HL-60/S4 (cell line): Measurements from ENCODE around the gene WDR41.
"Not testable (repeated sequence)": the region's sequence is repeated elsewhere in the genome, so short reads cannot be mapped to it uniquely, and the experiment has no call there.

Source experiments
- in situ Hi-C: fragments of 300-500 bp; cut with MboI; formaldehyde crosslinking; loops from 2 replicates; pipeline ENCODE4 v1.14.3; 2022; ENCODE audit warnings: low sequenced_read_pairs

WDR41 gene

GRCh38 chr5:77409870-77410621, 82.1 kb downstream of the WDR41 start:
- in situ Hi-C loops, result no loop called here

- in situ Hi-C loops, result no loop called here
Measured at GRCh38 chr5:77407152-77407551, 85.0 kb downstream of the WDR41 start.

- in situ Hi-C loops, result no loop called here
Measured at GRCh38 chr5:77402796-77403195, 89.3 kb downstream of the WDR41 start.

- in situ Hi-C loops, result no loop called here
Measured at GRCh38 chr5:77400645-77401044, 91.5 kb downstream of the WDR41 start.

- in situ Hi-C loops, result no loop called here
Measured at GRCh38 chr5:77398896-77399295, 93.2 kb downstream of the WDR41 start.

GRCh38 chr5:77398458-77398857, 93.7 kb downstream of the WDR41 start:
- in situ Hi-C loops, result no loop called here

- in situ Hi-C loops, result no loop called here
Measured at GRCh38 chr5:77397686-77398292, 94.3 kb downstream of the WDR41 start.

GRCh38 chr5:77396017-77396416, 96.1 kb downstream of the WDR41 start:
- in situ Hi-C loops, result no loop called here

- in situ Hi-C loops, result no loop called here
Measured at GRCh38 chr5:77394064-77394715, 97.9 kb downstream of the WDR41 start.

GRCh38 chr5:77391240-77391765, 100.8 kb downstream of the WDR41 start:
- in situ Hi-C loops, result no loop called here

- in situ Hi-C loops, result no loop called here
Measured at GRCh38 chr5:77390795-77391194, 101.3 kb downstream of the WDR41 start.

- in situ Hi-C loops, result no loop called here
Measured at GRCh38 chr5:77390221-77390620, 101.9 kb downstream of the WDR41 start.

GRCh38 chr5:77389746-77390145, 102.4 kb downstream of the WDR41 start:
- in situ Hi-C loops, result no loop called here

- in situ Hi-C loops, result not testable (repeated sequence)
Measured at GRCh38 chr5:77386340-77386739, 105.8 kb downstream of the WDR41 start.

- in situ Hi-C loops, result not testable (repeated sequence)
Measured at GRCh38 chr5:77383336-77383735, 108.8 kb downstream of the WDR41 start.
